ENCODE data around the gene PLEKHM3.

The PLEKHM3 gene

GRCh38 chr2:207863345-207863744 lies 162.0 kb downstream of the PLEKHM3 start:
- TF ChIP-seq CTCF (IDR thresholded peaks at IDR 0.05): no peak
- H3K27ac ChIP-seq: no peak overlapping the region
- DNase-seq (ENCODE audit: low spot score): no peak
- H3K4me3 ChIP-seq: no peak overlapping the region

GRCh38 chr2:207861789-207862188 lies 163.5 kb downstream of the PLEKHM3 start:
- TF ChIP-seq CTCF (IDR thresholded peaks at IDR 0.05): no peak
- Histone ChIP-seq H3K27ac (no peak overlapping the region), H3K4me3 (no peak overlapping the region)
- no peak for DNase-seq (ENCODE audit: low spot score)

- TF ChIP-seq CTCF (IDR thresholded peaks at IDR 0.05): no peak
- Histone ChIP-seq H3K27ac (no peak overlapping the region), H3K4me3 (no peak overlapping the region)
- DNase-seq (ENCODE audit: low spot score): no peak
Measured at GRCh38 chr2:207860685-207861084, 164.6 kb downstream of the PLEKHM3 start.

GRCh38 chr2:207855591-207855990 lies 169.7 kb downstream of the PLEKHM3 start:
- TF ChIP-seq CTCF (IDR thresholded peaks at IDR 0.05): no peak
- H3K4me3 ChIP-seq: no peak overlapping the region
- no peak overlapping the region for H3K27ac ChIP-seq
- DNase-seq (ENCODE audit: low spot score): no peak

GRCh38 chr2:207854484-207855440 lies 170.6 kb downstream of the PLEKHM3 start:
- no peak for TF ChIP-seq CTCF (IDR thresholded peaks at IDR 0.05)
- Histone ChIP-seq H3K4me3 (no peak overlapping the region), H3K27ac (no peak overlapping the region)
- no peak for DNase-seq (ENCODE audit: low spot score)

- no peak for TF ChIP-seq CTCF (IDR thresholded peaks at IDR 0.05)
- no peak for DNase-seq (ENCODE audit: low spot score)
- Histone ChIP-seq H3K27ac (no peak overlapping the region), H3K4me3 (no peak overlapping the region)
Measured at GRCh38 chr2:207852791-207853190, 172.5 kb downstream of the PLEKHM3 start.

GRCh38 chr2:207849443-207849842 lies 175.9 kb downstream of the PLEKHM3 start:
- DNase-seq (ENCODE audit: low spot score): no peak
- TF ChIP-seq CTCF (IDR thresholded peaks at IDR 0.05): no peak
- Histone ChIP-seq H3K27ac (no peak overlapping the region), H3K4me3 (no peak overlapping the region)

All from coronary artery (tissue), 2 donors.